Neural cell (in vitro differentiated cells): ENCODE results near the gene MYOT. TPM values are rescaled to one million over a fixed set of nuclear protein-coding genes. Genes with fewer than 3 reads are reported as not detected.

Experiments
- H2AFZ ChIP-seq: fragments of 200-600, 300-800 bp; sonication (generic), shearing (Covaris generic); 2 replicates; pipeline ENCODE4 v1.6.0; 2014; ENCODE audit warnings: low read depth, mild to moderate bottlenecking, antibody characterized with exemption, low read length, moderate library complexity
- H3F3A ChIP-seq: fragments of 200-600 bp; shearing (Covaris generic); 2 replicates; pipeline ENCODE4 v1.6.1; 2016; ENCODE audit warnings: mild to moderate bottlenecking, moderate library complexity, mixed read lengths, antibody characterized with exemption, low read length; ENCODE audit not compliant: insufficient read depth, poor library complexity, severe bottlenecking
- H3K27ac ChIP-seq: fragments of 200-600, 300-800 bp; sonication (generic), shearing (Covaris generic); 2 replicates; pipeline ENCODE4 v1.5.1; 2014; ENCODE audit warnings: mild to moderate bottlenecking, low read length, moderate library complexity
- H3K27me3 ChIP-seq: fragments of 300-800, 200-600 bp; sonication (generic), shearing (Covaris generic); 2 replicates; pipeline ENCODE4 v1.6.0; 2014; ENCODE audit warnings: mild to moderate bottlenecking, low read depth, low read length, moderate library complexity; ENCODE audit not compliant: insufficient read depth
- H3K36me3 ChIP-seq: fragments of 300-800, 200-600 bp; sonication (generic), shearing (Covaris generic); 2 replicates; pipeline ENCODE4 v1.5.1; 2014; ENCODE audit warnings: mild to moderate bottlenecking, antibody characterized with exemption, low read length, moderate library complexity; ENCODE audit not compliant: insufficient read depth
- H3K4me2 ChIP-seq: fragments of 300-800, 200-600 bp; sonication (generic), shearing (Covaris generic); 2 replicates; pipeline ENCODE4 v1.6.0; 2014; ENCODE audit warnings: mild to moderate bottlenecking, low read length
- H3K4me3 ChIP-seq: fragments of 300-800, 200-600 bp; sonication (generic), shearing (Covaris generic); 2 replicates; pipeline ENCODE4 v1.5.1; 2014; ENCODE audit warnings: mild to moderate bottlenecking, low read length, moderate library complexity
- H3K79me2 ChIP-seq: fragments of 200-600 bp; shearing (Covaris generic); replicated peaks from 2 replicates; pipeline ENCODE4 v1.6.0; 2014; ENCODE audit warnings: mild to moderate bottlenecking, low read length, moderate library complexity; ENCODE audit not compliant: insufficient read depth
- H3K9ac ChIP-seq: fragments of 300-800, 200-600 bp; sonication (generic), shearing (Covaris generic); 2 replicates; pipeline ENCODE4 v1.6.1; 2016; ENCODE audit warnings: mild to moderate bottlenecking, low read length, mixed read lengths
- H3K9me2 ChIP-seq: fragments of 200-600 bp; shearing (Covaris generic); 2 replicates; pipeline ENCODE4 v1.6.1; 2016; ENCODE audit warnings: mild to moderate bottlenecking, low read length, mixed read lengths; ENCODE audit not compliant: insufficient read depth
- H3K9me3 ChIP-seq: fragments of 200-600, 300-800 bp; sonication (generic), shearing (Covaris generic); 2 replicates; pipeline ENCODE4 v1.6.1; 2016; ENCODE audit warnings: mild to moderate bottlenecking, mixed run types, low read length, moderate library complexity, mixed read lengths
- H4K20me1 ChIP-seq: fragments of 200-600 bp; shearing (Covaris generic); 2 replicates; pipeline ENCODE4 v1.6.1; 2016; ENCODE audit warnings: mild to moderate bottlenecking, mixed run types; ENCODE audit not compliant: insufficient read depth
- EP300 ChIP-seq: fragments of 450-650 bp; conservative IDR thresholded peaks from 2 replicates; pipeline ENCODE4 v1.6.1; 2014; ENCODE audit warnings: antibody characterized with exemption, mild to moderate bottlenecking, moderate library complexity; ENCODE audit not compliant: poor library complexity, severe bottlenecking
- EZH2 ChIP-seq: fragments of 200-600, 300-800 bp; shearing (Covaris generic), sonication (generic); IDR thresholded peaks from 2 replicates; pipeline ENCODE4 v1.6.1; 2014; ENCODE audit warnings: antibody characterized with exemption, low read length, borderline replicate concordance, mild to moderate bottlenecking; ENCODE audit not compliant: insufficient read depth, poor library complexity, severe bottlenecking
- MXI1 ChIP-seq: fragments of 450-650 bp; conservative IDR thresholded peaks from 2 replicates; pipeline ENCODE4 v1.6.1; 2014; ENCODE audit warnings: antibody characterized with exemption, mild to moderate bottlenecking; ENCODE audit not compliant: poor library complexity, severe bottlenecking
- POLR2AphosphoS5 ChIP-seq: IDR thresholded peaks from 2 replicates; pipeline ENCODE4 v1.6.1; 2012
- RAD21 ChIP-seq: fragments of 450-650 bp; conservative IDR thresholded peaks from 2 replicates; pipeline ENCODE4 v1.6.1; 2014; ENCODE audit warnings: antibody characterized with exemption, mild to moderate bottlenecking, moderate library complexity
- SMC3 ChIP-seq: fragments of 450-650 bp; conservative IDR thresholded peaks from 2 replicates; pipeline ENCODE4 v1.6.1; 2014; ENCODE audit warnings: antibody characterized with exemption, mild to moderate bottlenecking, moderate library complexity; ENCODE audit not compliant: poor library complexity
- TAF1 ChIP-seq: IDR thresholded peaks from 2 replicates; pipeline ENCODE4 v1.6.1; 2012; ENCODE audit warnings: low read depth
- polyA plus RNA-seq: library from polyadenylated mRNA; depleted of rRNA; stranded (reverse); fragments of >200 nt; gene quantifications from 2 replicates; pipeline ENCODE4 v1.2.3, GENCODE V29; 2014
- TF ChIP-seq, protein P1 (sequence below): IDR thresholded peaks from 2 replicates; pipeline ENCODE4 v1.6.1; 2012; ENCODE audit warnings: borderline replicate concordance
- TF ChIP-seq, protein P2 (sequence below): fragments of 450-650 bp; IDR thresholded peaks from 2 replicates; pipeline ENCODE4 v1.5.1; 2014; ENCODE audit warnings: antibody characterized with exemption, mild to moderate bottlenecking, moderate library complexity; ENCODE audit not compliant: poor library complexity, severe bottlenecking

The MYOT gene
- polyA plus RNA-seq, 1 donor from 2014 or later, result not detected

DNA sequence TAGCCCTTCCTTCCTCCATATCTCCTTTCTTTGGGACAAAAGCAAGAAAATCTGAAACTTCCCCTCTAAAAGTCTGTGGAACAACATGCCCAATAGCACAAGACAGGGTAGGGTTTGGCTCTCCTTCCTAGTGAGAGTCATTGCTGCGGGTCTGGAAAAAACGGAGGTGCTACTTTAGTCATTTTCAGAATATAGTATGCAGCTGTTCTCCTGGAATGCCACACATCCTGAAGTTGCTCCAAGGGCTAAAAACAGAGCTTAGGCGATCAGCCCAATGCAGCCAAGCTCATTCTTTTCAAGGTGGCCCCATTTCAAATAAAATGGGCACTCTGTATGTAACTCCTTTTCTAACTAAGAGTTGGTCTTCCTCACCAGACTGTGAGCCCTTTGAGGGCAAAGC, 39.5 kb upstream of the MYOT start:
- Histone ChIP-seq H3K9me2 (no peaks in the 10 kb centered on the region), H3K4me3 (no peak overlapping the region), H4K20me1 (no peaks in the 10 kb centered on the region), H3K9me3 (no peaks in the 10 kb centered on the region), H3K79me2 (no peaks in the 10 kb centered on the region), H3K27ac (no peak overlapping the region), H3K4me2 (no peak overlapping the region), H3K9ac (no peak overlapping the region), H3K36me3 (no peaks in the 10 kb centered on the region), H3K27me3 (no peaks in the 10 kb centered on the region), H2AFZ (no peak overlapping the region), H3F3A (no peaks in the 10 kb centered on the region)
- TF ChIP-seq RAD21 (no peak), SMC3 (no peak), TAF1 (no peak), EP300 (no peak), POLR2AphosphoS5 (no peak), MXI1 (no peak), EZH2 (no peak)
- TF ChIP-seq, protein P1, sequence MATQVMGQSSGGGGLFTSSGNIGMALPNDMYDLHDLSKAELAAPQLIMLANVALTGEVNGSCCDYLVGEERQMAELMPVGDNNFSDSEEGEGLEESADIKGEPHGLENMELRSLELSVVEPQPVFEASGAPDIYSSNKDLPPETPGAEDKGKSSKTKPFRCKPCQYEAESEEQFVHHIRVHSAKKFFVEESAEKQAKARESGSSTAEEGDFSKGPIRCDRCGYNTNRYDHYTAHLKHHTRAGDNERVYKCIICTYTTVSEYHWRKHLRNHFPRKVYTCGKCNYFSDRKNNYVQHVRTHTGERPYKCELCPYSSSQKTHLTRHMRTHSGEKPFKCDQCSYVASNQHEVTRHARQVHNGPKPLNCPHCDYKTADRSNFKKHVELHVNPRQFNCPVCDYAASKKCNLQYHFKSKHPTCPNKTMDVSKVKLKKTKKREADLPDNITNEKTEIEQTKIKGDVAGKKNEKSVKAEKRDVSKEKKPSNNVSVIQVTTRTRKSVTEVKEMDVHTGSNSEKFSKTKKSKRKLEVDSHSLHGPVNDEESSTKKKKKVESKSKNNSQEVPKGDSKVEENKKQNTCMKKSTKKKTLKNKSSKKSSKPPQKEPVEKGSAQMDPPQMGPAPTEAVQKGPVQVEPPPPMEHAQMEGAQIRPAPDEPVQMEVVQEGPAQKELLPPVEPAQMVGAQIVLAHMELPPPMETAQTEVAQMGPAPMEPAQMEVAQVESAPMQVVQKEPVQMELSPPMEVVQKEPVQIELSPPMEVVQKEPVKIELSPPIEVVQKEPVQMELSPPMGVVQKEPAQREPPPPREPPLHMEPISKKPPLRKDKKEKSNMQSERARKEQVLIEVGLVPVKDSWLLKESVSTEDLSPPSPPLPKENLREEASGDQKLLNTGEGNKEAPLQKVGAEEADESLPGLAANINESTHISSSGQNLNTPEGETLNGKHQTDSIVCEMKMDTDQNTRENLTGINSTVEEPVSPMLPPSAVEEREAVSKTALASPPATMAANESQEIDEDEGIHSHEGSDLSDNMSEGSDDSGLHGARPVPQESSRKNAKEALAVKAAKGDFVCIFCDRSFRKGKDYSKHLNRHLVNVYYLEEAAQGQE, result no peak
- TF ChIP-seq, protein P2, sequence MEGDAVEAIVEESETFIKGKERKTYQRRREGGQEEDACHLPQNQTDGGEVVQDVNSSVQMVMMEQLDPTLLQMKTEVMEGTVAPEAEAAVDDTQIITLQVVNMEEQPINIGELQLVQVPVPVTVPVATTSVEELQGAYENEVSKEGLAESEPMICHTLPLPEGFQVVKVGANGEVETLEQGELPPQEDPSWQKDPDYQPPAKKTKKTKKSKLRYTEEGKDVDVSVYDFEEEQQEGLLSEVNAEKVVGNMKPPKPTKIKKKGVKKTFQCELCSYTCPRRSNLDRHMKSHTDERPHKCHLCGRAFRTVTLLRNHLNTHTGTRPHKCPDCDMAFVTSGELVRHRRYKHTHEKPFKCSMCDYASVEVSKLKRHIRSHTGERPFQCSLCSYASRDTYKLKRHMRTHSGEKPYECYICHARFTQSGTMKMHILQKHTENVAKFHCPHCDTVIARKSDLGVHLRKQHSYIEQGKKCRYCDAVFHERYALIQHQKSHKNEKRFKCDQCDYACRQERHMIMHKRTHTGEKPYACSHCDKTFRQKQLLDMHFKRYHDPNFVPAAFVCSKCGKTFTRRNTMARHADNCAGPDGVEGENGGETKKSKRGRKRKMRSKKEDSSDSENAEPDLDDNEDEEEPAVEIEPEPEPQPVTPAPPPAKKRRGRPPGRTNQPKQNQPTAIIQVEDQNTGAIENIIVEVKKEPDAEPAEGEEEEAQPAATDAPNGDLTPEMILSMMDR, result no peak

DNA sequence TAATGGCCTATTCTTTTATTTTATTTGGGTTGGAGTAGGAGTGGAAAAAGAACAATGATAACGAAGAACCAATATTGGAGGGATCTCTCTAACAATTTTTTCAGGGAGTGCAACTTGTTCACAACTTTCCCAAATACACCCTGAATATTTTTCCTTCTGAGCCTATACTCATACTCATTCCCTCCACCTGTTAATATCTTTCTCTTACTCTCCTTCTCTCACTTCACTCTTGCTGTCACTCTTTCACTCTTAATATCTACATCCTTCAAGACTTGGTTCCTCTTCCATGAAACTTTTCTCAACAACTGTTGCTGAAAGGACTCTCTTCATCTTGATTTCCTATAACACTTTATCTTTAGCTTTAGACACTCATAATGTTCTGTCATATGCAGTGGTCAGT, 39.0 kb upstream of the MYOT start:
- no peak overlapping the region for H3K9ac ChIP-seq
- H4K20me1 ChIP-seq, result no peaks in the 10 kb centered on the region
- H3K4me3 ChIP-seq, result no peak overlapping the region
- H3F3A ChIP-seq, result no peaks in the 10 kb centered on the region
- H2AFZ ChIP-seq, result no peak overlapping the region
- no peaks in the 10 kb centered on the region for H3K36me3 ChIP-seq
- no peak overlapping the region for H3K4me2 ChIP-seq
- no peaks in the 10 kb centered on the region for H3K9me3 ChIP-seq
- TF ChIP-seq EP300, result no peak
- no peak for TF ChIP-seq MXI1
- TF ChIP-seq POLR2AphosphoS5, result no peak
- TF ChIP-seq RAD21, result no peak
- no peak for TF ChIP-seq EZH2
- TF ChIP-seq, protein P1, result no peak
- no peak for TF ChIP-seq SMC3
- no peak overlapping the region for H3K27ac ChIP-seq
- H3K79me2 ChIP-seq, result no peaks in the 10 kb centered on the region
- no peaks in the 10 kb centered on the region for H3K9me2 ChIP-seq
- no peaks in the 10 kb centered on the region for H3K27me3 ChIP-seq
